K562 (cell line): Measurements from ENCODE around the gene TCF12. TPM values are rescaled to one million over a fixed set of nuclear protein-coding genes. Genes with fewer than 3 reads are reported as not detected.

Experiments
- ATAC-seq: fragments of 200-7000 bp; cut with Tn5 transposase; 3 replicates; pipeline ENCODE4 v1.9.1; 2020; ENCODE audit warnings: moderate library complexity
- BruUV-seq: library from RNA; stranded (reverse); fragments of 400-500 nt; replicated peaks from 2 replicates; lab custom pipeline; 2021; lab: Mats Ljungman, UMichigan
- CTCF ChIA-PET: fragments of 300-600 bp; formaldehyde crosslinking; extraction: SDS; loops from one replicate; lab custom pipeline; 2021; ENCODE audit warnings: low intra/inter-chr PET ratio; lab: Yijun Ruan, JAX
- POLR2A ChIA-PET: fragments of 300-600, 350-650 bp; sonication (Branson Sonifier 250); formaldehyde crosslinking; extraction: SDS; loops from one replicate; lab custom pipeline; 2021; ENCODE audit warnings: antibody characterized with exemption, inconsistent platforms; lab: Yijun Ruan, JAX
- DNase-seq, 4 experiments: peaks; one replicate each; pipeline versions ENCODE4 v3.0.0 to v3.0.0-alpha.2; 2011 to 2018; ENCODE audit warnings: low spot score in 3 of 4, mixed read lengths in 3 of 4; ENCODE audit errors: extremely low read depth in 1 of 4
- FAIRE-seq: peaks from 2 replicates; lab custom pipeline; 2011; peaks lifted over from hg19 to GRCh38; lab: Jason Lieb, UNC
- H2AFZ ChIP-seq: 2 replicates; pipeline ENCODE4 v1.6.0; 2011; ENCODE audit warnings: low read depth, low read length, control low read depth, inconsistent platforms
- H3K27ac ChIP-seq: fragments of 200-600 bp; 3 replicates; pipeline ENCODE4 v1.8.0; 2011; ENCODE audit warnings: low read depth, mild to moderate bottlenecking, control low read depth, inconsistent platforms, low read length, moderate library complexity, mixed read lengths; ENCODE audit errors: extremely low read depth
- H3K27me3 ChIP-seq, 2 experiments: fragments of 300-600 bp in 1 of 2; 2 replicates in 1 of 2; 3 replicates in 1 of 2; pipeline versions ENCODE4 v1.6.0 to v1.8.0; 2011; ENCODE audit warnings: inconsistent platforms in 2 of 2, low read length in 2 of 2, mild to moderate bottlenecking in 1 of 2, mixed read lengths in 1 of 2, moderate library complexity in 1 of 2; ENCODE audit not compliant: control insufficient read depth in 2 of 2, insufficient read depth in 2 of 2
- H3K36me3 ChIP-seq: fragments of 300-600 bp; 3 replicates; pipeline ENCODE4 v1.8.0; 2011; ENCODE audit warnings: mild to moderate bottlenecking, low read length, inconsistent platforms; ENCODE audit not compliant: control insufficient read depth, insufficient read depth
- H3K4me1 ChIP-seq, 2 experiments: fragments of 200-600 bp in 1 of 2; replicated peaks in 1 of 2; 2 replicates in 1 of 2; 3 replicates in 1 of 2; pipeline versions ENCODE4 v1.5.1 to v1.8.0; 2011; ENCODE audit warnings: inconsistent platforms in 2 of 2, low read length in 2 of 2, mild to moderate bottlenecking in 1 of 2, mixed read lengths in 1 of 2, moderate library complexity in 1 of 2; ENCODE audit not compliant: control insufficient read depth in 2 of 2, insufficient read depth in 2 of 2
- H3K4me2 ChIP-seq: 2 replicates; pipeline ENCODE4 v1.6.1; 2011; ENCODE audit warnings: low read length, control low read depth, inconsistent platforms, mixed read lengths; ENCODE audit not compliant: insufficient read depth
- H3K4me3 ChIP-seq: fragments of 200-600 bp; sonication (generic), shearing (Covaris generic); 2 replicates; pipeline ENCODE4 v1.5.1; 2016; ENCODE audit warnings: control low read depth, inconsistent platforms
- H3K79me2 ChIP-seq: fragments of 200-600 bp; 3 replicates; pipeline ENCODE4 v1.8.0; 2011; ENCODE audit warnings: low read length, inconsistent platforms; ENCODE audit not compliant: control insufficient read depth, insufficient read depth
- H3K9ac ChIP-seq, 2 experiments: 2 replicates each; pipeline versions ENCODE4 v1.6.0 to v1.6.1; 2011; ENCODE audit warnings: low read depth in 2 of 2, low read length in 2 of 2, control low read depth in 1 of 2, inconsistent platforms in 1 of 2, mild to moderate bottlenecking in 1 of 2, mixed read lengths in 1 of 2; ENCODE audit not compliant: insufficient read depth in 1 of 2
- H3K9me1 ChIP-seq: one replicate; pipeline ENCODE4 v1.6.0; 2011; ENCODE audit warnings: inconsistent platforms, mild to moderate bottlenecking, low read length, moderate library complexity; ENCODE audit not compliant: control insufficient read depth, insufficient read depth
- H3K9me3 ChIP-seq: replicated peaks from 2 replicates; pipeline ENCODE4 v1.5.1; 2011; ENCODE audit warnings: low read depth, low read length, inconsistent platforms; ENCODE audit not compliant: control insufficient read depth, insufficient read depth
- H4K20me1 ChIP-seq: replicated peaks from 2 replicates; pipeline ENCODE4 v1.6.1; 2011; ENCODE audit warnings: low read length, inconsistent platforms, mixed read lengths; ENCODE audit not compliant: control insufficient read depth, insufficient read depth
- MTF1 ChIP-seq: fragments of 250-450 bp; sonication (Bioruptor Pico); IDR thresholded peaks from 2 replicates; pipeline ENCODE4 v1.9.0; 2021; ENCODE audit warnings: moderate library complexity, mild to moderate bottlenecking, inconsistent platforms, borderline replicate concordance
- WGBS: fragments of 100-300 bp; shearing (Covaris generic); methylation state at CpG from one replicate; pipeline ENCODE4 v1.1.6; 2016; ENCODE audit warnings: low coverage, mixed read lengths; ENCODE audit not compliant: insufficient coverage; ENCODE audit errors: missing lambda C conversion rate; 5-methylcytosine and 5-hydroxymethylcytosine counted together
- in situ Hi-C: fragments of 300-500 bp; cut with MboI; formaldehyde crosslinking; loops from 4 replicates; pipeline ENCODE4 v1.15.0; 2018; ENCODE audit warnings: inconsistent platforms, mixed read lengths
- intact Hi-C: fragments of 100-400 bp; cut with micrococcal nuclease; formaldehyde crosslinking; loops from 2 replicates; pipeline ENCODE4 v1.14.2; 2022
- polyA plus RNA-seq, 8 experiments: library from polyadenylated mRNA; depleted of rRNA in 4 of 8; stranded (reverse) in 5 of 8; unstranded in 3 of 8; fragments of >200 nt; fragmentation: Nextera tagmentation in 2 of 8; fragmentation: Illumina TruSeq in 1 of 8; extraction: Ambion mirVana in 2 of 8; extraction: Trizol in 1 of 8; gene quantifications; 2 replicates each; pipeline versions ENCODE4 v1.2.1 to v1.2.3, GENCODE V29; 2011 to 2014; ENCODE audit warnings: inconsistent platforms in 1 of 8, missing spikeins in 1 of 8
- total RNA-seq, 7 experiments: library from RNA; depleted of rRNA in 6 of 7; stranded (reverse); fragments of >200 nt in 6 of 7; fragmentation: Illumina TruSeq in 2 of 7; extraction: Trizol in 2 of 7; gene quantifications; 2 replicates each; pipeline versions ENCODE4 v1.2.1 to v1.2.3, GENCODE V29; 2011 to 2021; ENCODE audit warnings: low replicate concordance in 1 of 7
- TF ChIP-seq, protein P1 (sequence below): fragments of 450-650 bp; IDR thresholded peaks from 2 replicates; pipeline ENCODE4 v1.6.1; 2018; ENCODE audit not compliant: partially characterized antibody

TCF12 gene
- total and polyA plus RNA-seq, 9 of the 15 experiments (the other 6 are each of a cell fraction or from before 2014, with no cell fraction given), result 10.5 to 132 (median 52.9) TPM

DNA sequence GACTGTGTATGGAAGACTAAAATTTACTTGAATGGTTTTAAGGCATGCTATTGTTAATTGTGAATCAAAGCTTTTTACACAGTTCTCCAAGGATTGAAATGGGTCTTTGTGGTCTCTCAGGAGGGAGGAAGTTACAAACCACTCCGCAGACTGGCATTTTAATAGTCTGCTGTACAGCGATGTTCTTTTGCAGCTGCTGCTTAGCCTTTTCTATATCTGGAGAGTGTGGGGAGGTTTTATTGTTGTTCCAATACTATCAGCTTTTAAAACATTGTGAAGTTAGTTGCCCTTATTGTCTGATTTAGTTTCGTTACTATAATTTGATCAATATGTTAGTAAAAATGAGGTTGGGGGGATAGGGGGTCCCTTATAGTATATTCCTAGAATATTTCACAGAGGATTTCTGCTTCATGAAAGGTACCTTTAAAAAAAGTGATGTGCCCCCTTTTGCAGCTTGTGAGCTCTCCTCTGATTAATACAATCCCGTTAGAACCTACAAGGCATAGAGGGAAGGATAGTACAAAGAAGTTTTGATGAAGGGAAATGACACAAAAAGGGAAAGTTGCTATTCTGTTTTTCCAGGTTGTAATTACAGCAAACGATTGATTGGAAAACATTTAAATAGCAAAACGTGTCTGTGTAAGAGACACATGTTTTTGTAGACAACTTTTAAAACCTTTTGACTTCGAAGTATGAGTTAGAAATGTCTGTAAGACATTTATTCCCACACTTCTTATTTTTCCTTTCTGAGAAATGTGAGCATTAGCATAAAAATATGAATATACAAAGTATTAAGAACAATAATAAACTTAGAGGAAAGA lies 299.5 kb downstream of the TCF12 start:
- FAIRE-seq (no peak), DNase-seq (no peak), ATAC-seq (no peak)
- peaks cover 27% of the 10 kb centered on the region for H3K79me2 ChIP-seq
- H3K36me3 ChIP-seq, result no peaks in the 10 kb centered on the region
- no peak overlapping the region for H3K4me3 ChIP-seq
- H3K27ac ChIP-seq, result no peak overlapping the region
- ChIA-PET POLR2A (interaction anchor here (0.5 to 1.2 kb wide), 2 partner anchors 14 to 548 kb away, joined by 3 read pairs; no protein-coding TSS in a partner anchor), CTCF (no interaction called here)
- H2AFZ ChIP-seq, result no peak overlapping the region
- peaks cover 3 to 12% of the 10 kb centered on the region in 2 experiments; a peak in 2 of 5 replicates for H3K4me1 ChIP-seq
- intact Hi-C loops, result loop anchor here (10.0 kb wide), 2 partner anchors 203 to 723 kb away; no protein-coding TSS in a partner anchor
- in situ Hi-C loops, result no loop called here
- H3K9me1 ChIP-seq, result no peaks in the 10 kb centered on the region
- WGBS, result 48% methylated on average over 7 of the region's 7 CpGs
- H3K9ac ChIP-seq, result no peak overlapping the region
- no peak for TF ChIP-seq MTF1 (CRISPR knock-in tag)
- TF ChIP-seq, protein P1, sequence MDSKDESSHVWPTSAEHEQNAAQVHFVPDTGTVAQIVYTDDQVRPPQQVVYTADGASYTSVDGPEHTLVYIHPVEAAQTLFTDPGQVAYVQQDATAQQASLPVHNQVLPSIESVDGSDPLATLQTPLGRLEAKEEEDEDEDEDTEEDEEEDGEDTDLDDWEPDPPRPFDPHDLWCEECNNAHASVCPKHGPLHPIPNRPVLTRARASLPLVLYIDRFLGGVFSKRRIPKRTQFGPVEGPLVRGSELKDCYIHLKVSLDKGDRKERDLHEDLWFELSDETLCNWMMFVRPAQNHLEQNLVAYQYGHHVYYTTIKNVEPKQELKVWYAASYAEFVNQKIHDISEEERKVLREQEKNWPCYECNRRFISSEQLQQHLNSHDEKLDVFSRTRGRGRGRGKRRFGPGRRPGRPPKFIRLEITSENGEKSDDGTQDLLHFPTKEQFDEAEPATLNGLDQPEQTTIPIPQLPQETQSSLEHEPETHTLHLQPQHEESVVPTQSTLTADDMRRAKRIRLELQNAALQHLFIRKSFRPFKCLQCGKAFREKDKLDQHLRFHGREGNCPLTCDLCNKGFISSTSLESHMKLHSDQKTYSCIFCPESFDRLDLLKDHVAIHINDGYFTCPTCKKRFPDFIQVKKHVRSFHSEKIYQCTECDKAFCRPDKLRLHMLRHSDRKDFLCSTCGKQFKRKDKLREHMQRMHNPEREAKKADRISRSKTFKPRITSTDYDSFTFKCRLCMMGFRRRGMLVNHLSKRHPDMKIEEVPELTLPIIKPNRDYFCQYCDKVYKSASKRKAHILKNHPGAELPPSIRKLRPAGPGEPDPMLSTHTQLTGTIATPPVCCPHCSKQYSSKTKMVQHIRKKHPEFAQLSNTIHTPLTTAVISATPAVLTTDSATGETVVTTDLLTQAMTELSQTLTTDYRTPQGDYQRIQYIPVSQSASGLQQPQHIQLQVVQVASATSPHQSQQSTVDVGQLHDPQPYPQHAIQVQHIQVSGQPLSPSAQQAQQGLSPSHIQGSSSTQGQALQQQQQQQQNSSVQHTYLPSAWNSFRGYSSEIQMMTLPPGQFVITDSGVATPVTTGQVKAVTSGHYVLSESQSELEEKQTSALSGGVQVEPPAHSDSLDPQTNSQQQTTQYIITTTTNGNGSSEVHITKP, result peak; percentile 26
- no TSS peak for BruUV-seq
- H4K20me1 ChIP-seq, result no peaks in the 10 kb centered on the region; the same call in 1 of the 2 replicates
- H3K4me2 ChIP-seq, result no peak overlapping the region
- no peaks in the 10 kb centered on the region for H3K9me3 ChIP-seq
- H3K27me3 ChIP-seq, result no peaks in the 10 kb centered on the region
